Measurements from ENCODE around the gene TMA7.
"Not testable (repeated sequence)": the region's sequence is repeated elsewhere in the genome, so short reads cannot be mapped to it uniquely, and the experiment has no call there.

TMA7 gene

DNA sequence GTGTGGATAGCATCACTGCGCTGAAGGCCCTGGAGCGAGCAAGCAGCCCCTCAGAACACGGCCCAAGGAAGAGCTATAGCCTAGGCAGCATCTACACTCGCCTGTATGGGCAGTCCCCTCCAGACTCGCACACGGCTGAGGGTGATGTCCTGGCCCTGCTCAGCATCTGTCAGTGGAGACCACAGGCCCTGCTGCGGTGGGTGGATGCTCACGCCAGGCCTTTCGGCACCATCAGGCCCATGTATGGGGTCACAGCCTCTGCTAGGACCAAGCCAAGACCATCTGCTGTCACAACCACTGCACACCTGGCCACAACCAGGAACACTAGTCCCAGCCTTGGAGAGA, 27.0 kb downstream of the TMA7 start:
- no peak for DNase-seq (ENCODE audit: low read depth in 2 of 3, low spot score in 1 of 3)

DNA sequence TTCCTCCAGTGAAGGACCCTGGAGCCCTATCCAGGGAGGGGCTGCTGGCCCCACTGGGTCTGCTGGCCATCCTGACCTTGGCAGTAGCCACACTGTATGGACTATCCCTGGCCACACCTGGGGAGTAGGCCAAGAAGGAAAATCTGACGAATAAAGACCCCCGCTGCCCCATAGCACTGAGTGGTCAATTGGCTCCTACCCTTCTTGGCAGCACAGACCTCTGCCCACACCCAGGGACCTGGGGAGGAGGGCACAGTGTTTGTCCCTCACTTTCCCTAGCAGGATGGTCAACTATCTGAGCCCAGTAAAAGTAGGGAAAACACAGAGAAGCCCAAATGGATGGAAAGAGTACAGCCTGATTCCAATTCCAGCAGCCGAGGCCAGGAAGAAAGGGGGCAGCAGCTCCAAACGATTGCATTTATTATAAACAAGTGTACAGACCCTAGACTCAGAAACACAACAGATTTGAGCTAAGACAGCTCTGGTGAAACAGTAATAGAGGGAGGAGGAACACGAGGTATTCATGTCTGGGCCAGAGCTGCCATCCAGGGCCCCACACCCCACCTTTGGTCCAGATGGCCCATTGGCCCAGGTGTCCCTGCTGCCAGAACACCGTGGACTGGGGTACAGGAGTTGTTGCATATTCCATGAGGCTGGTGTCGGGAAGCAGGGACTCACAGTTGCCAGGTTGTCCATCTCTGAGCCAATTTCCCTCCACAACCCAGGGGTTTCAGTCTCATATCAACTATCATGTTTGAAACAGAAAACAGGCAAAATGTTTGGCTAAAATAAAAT, 27.6 kb downstream of the TMA7 start:
- DNase-seq (ENCODE audit: low read depth in 2 of 3, low spot score in 1 of 3): no peak

DNA sequence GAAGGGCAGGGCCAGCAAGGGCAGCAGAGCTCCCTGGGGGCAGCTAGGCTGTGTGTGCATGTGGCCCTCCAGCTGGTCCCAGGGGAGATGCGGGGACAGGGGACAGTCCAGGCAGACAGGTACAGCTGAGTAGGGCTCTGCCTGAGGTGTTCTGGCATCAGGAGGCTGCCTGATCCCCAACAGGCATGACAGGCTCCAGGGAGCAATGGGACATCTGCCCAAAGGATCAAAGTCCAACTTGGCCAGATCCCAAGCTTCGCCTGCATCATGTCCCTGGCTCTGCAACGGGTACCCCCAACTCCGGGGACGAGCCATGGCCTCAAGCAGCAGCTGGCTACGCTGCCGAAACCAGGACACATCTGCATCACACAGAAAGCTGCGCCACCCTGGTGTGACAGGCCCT, 28.3 kb downstream of the TMA7 start:
- no peak for DNase-seq (ENCODE audit: low read depth in 2 of 3, low spot score in 1 of 3)

DNA sequence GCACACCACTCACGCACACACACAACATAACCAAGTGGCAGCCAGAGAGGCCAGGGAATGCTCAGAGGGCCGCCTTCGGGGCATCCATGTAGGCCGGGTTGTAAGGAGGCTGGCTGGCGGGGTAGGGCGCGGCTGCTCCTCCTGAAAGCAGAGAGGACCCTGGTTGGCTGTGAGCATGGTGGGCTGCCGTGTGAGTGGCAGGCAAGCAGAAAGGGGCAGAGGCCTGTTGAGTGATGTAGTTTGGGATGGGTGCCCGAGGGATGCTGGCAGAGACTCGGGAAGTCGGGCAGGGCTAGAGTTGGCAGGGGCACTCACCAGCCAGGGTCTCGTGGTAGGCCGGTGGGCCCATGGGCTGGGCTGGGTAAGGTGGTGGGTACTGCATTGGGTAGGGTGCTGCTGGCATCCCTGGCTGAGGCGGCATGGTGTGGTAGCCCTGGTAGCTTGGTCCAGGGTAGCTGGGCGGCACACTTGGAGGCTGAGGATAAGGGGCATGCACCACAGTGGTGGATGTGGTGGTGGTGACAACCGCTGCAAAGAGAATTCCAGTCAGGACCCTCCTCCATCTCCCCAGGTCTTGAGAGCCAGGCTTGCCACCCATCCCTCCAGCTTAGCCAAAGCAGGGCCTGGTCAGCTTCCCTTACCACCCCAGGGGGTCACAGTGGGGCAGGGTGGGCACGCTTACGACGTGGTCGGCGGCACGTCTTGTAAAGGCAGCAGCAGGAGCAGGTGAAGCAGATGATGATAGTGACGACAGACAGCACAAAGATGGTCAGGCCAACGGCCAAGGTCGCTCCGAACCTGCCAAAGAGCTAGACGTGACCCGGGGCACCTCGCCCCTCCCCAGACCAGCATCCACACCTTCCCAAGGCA, 29.2 kb downstream of the TMA7 start:
- no peak for DNase-seq (ENCODE audit: low read depth in 2 of 3, low spot score in 1 of 3)

DNA sequence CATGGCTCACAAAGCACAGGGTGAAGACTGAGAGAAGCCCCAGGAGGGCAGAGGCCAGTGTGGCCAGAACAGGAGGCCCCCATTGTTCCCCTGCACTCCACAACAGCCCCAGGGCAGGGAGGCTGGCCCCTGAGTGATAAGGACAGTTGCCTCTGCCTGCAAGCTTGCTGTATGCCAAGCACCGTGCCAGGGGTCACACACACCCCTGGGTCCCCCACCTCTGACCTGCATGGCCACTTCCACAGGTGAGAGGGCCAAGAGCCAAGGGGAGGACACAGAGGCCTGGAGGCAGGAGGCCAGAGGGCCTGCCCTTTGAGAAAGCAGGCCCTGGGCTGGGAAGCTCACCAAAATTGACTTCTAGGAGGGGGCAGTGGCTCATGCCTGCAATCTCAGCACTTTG, 30.2 kb downstream of the TMA7 start:
- DNase-seq (ENCODE audit: low read depth in 2 of 3, low spot score in 1 of 3): no peak

DNA sequence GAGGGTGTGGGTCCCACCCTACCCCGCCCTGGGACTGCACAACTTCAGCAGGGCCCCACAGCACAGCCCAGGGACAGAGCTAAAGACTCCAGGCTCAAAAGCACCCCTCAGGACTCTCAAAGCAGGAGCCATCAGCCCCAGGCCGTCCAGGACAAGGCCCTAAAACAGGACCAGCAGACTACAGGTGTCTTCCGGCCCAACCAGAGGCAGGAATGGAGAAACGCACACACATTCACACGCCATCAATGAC, 32.5 kb downstream of the TMA7 start:
- no peak for DNase-seq (ENCODE audit: low read depth in 2 of 3, low spot score in 1 of 3)

DNA sequence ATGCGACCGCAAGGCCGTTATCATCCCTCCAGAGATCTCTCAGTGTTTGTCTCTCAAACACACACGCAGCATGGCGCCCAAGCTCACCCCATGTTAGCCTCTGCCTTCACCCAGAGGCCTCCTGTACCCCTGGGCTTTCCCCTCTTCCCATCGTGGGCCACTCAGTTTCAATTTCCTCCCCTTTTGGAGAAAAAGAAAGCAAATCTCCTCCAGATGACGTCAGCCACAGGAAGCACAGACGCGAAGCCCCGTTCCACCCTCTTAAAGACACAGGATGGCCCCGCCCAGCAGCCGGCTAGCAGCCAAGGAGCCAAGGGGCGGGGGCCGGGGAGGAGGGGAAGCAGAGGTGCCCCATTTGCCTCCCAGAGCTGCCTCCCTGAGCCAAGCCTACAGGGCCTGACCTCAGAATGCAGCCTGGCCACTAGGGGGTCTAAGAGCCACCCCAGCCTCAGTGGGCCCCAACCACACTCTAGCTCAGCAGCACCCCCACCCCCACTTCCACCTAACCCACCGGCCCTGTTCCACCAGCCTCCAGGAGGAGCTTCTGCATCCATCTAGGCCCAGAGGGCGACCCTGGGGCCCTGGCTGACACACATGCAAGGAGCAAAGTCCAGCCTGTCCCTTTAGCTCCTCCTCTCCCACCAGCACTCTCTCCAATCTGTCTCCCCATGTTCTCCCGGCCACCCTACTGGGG, 33.0 kb downstream of the TMA7 start:
- peak; percentile 90 to 95 (median 94) for DNase-seq (ENCODE audit: low read depth in 2 of 3, low spot score in 1 of 3)

DNA sequence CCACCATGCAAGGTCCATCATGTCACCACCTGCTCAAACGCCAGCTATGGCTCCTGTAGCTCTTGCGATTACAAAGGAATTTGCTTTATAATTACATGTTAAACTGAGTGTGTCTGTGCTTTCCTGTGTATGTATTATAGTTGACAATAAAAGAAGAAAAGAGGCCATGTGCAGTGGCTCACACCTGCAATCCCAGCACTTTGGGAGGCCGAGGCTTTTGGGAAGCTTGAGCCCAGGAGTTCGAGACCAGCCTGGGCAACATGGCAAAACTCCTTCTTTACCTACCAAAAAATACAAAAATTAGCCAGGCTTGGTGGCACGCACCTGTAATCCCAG, 33.5 kb downstream of the TMA7 start:
- DNase-seq (ENCODE audit: low read depth in 2 of 3, low spot score in 1 of 3): no peak

DNA sequence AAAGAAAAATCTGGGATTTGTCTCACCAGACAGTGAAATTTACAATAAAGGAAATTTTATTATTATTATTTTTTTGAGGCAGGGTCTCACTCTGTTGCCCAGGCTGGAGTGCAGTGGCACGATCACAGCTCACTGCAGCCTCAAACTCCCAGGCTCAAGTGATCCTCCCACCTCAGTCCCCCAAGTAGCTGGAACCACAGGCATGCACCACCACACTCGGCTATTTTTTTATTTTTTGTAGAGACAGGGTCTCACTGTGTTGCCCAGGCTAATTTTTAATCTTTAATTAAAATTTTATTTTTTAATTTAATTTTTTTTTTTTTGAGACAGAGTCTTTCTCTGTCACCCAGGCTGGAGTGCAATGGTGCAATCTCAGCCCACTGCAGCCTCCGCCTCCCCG, 34.0 kb downstream of the TMA7 start:
- DNase-seq (ENCODE audit: low read depth in 2 of 3, low spot score in 1 of 3): not testable (repeated sequence)

DNA sequence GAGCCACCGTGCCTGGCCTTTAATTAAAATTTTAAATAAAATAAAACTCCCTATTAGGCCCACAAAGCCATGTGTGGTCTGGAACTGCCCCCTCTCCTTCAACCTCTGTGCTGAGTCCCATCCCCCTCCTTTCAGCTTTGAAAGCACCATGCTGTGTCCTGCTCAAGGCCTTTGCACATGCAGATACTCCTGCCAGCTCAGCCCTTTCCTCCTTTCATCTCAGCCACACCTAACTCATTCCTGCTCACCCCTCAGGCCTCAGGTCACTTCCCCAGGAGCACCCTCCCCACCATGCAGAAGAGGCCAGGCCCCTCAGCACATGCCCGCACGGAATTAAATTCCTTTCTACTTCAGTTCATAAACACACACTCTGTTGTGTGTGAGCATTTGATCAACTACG, 34.6 kb downstream of the TMA7 start:
- no peak for DNase-seq (ENCODE audit: low read depth in 2 of 3, low spot score in 1 of 3)

DNA sequence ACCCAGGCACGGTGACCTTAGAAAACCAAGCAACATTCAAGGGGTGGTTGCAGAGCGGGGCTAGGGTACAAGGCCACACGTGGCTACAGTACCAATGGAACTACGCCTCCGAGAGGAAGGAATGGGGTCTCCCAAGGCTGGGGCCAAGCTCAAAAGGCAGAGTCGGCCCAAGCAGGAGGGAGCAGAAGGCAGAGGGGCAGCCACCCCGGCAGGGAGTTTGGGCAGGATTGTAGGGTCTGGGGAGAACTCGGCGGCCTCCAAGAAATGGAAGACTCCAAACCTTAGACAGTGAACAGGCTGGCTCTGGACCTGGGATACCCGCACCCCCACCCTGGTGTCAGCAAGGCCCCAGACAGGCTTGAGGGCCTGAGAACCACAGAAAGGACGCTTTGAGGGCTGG, 35.1 kb downstream of the TMA7 start:
- DNase-seq (ENCODE audit: low read depth in 2 of 3, low spot score in 1 of 3): no peak

DNA sequence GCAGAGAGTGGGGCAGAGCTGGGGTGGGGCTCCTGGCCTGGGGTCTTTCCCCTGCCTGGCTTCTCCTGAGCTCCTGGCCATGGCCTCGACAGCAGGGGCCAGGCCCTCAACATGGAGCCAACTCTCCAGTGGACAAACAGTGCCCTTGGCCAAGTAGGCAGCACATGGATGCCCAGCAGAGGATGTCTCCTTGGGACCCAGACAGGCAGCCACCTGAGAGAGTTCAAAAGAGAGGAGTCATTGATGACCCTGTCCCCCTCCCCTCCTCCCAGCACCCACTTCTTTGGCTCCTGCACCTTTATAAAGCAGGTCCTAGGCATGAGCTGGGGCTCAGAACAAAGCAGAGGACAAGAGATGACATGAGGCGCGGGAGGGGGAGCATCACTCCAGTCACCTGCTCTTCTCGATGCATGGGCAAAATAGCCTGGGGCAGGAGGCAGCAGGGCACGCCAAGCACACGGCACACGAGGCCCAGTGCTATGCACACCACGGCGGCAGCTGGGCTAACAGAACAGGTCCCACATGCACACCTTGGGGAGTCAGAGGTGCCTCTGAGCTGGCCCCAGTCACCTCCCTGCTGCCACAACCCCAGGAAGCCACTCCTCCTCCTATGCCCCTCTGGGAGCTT, 36.5 kb downstream of the TMA7 start:
- no peak for DNase-seq (ENCODE audit: low read depth in 2 of 3, low spot score in 1 of 3)

DNA sequence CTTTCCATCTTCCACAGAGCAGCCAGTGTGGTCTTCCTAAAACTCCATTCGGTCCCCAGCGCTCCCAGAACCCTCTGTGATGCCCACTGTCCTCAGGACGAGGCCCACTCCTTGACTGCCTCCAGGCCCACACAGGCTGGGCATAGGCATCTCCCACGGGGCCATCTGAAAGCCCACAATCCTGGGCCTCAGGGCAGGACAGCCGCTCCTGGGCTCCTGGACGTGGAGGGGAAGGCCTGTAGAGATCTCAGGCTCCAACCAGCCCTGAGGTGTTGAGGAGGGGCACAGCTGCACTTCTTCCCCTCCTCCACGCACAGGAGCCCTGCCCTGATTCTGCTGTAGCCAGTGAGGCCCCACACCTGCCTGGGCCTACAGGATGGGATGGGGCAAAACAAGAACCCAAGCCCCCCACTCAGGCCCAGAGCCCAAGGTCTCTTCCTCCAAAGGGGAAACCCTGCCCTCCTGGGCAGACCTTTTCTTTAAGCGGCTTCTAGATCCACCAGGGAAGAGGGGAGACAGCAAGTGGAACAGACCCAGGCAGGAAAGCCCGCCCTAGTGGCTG, 38.0 kb downstream of the TMA7 start:
- DNase-seq (ENCODE audit: low read depth in 2 of 3, low spot score in 1 of 3): no peak

DNA sequence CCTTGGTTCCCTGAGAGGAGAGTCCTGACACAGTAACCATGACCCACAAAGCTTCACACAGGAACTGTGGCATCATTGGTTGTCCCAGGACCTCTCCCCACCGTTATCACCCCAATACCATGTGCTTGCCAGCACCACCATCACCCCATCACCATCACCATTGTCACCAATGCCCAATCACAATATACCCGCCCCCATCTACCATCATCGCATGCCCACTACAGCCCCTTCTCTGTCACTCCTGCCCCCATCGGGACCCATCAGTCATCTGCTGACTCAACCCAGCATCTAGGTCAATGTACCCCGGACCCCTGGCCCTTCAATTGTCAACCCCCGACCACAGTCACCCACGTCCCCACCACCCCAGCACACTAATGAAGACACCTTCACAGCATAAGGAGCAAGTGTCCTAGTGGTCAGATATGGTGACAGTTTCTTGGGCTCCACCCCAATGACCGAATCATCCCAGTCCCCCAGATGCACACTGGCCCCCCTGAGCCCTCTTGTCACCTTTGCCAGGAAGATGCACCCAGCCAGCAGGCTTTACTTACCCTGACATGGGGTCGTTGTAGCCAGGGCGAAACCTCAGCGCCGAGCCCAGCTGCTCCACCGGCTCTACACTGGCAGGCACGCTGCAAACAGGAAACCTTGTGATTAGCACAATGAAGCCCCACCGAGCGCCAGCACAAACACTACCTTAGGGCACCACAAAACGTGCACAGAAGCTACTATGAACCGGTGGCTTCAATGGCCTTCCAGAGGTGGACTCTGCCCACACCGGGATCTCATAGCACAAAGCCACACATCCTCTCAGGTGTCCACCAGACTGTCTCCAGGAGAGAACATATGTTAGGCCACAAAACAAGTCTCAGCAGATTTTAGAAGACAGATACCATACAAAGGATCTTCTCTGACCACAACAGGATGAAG, 38.8 kb downstream of the TMA7 start:
- no peak for DNase-seq (ENCODE audit: low read depth in 2 of 3, low spot score in 1 of 3)

DNA sequence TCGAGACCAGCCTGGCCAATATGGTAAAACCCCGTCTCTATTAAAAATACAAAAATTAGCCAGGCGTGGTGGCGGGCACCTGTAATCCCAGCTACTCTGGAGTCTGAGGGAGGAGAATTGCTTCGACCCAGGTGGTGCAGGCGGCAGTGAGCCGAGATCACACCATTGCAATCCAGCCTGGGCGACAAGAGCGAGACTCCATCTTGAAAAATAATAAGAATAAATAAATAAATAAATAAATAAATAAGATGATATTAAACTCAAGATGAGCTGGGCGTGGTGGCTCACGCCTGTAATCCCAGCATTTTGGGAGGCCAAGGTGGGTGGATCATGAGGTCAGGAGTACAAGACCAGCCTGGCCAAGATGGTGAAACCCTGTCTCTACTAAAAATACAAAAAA, 40.8 kb downstream of the TMA7 start:
- not testable (repeated sequence) for DNase-seq (ENCODE audit: low read depth in 2 of 3, low spot score in 1 of 3)

DNA sequence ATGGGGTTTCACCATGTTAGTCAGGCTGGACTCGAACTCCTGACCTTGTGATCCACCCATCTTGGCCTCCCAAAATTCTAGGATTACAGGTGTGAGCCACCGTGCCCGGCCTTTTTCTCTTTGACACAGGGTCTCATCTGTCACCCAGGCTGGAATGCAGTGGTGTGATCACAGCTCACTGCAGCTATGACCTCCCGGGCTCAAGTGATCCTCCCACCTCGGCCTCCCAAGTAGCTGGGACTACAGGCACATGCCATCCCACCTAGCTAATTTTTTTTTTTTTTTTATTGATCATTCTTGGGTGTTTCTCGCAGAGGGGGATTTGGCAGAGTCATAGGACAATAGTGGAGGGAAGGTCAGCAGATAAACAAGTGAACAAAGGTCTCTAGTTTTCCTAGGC, 42.8 kb downstream of the TMA7 start:
- DNase-seq (ENCODE audit: low read depth in 2 of 3, low spot score in 1 of 3): not testable (repeated sequence)

DNA sequence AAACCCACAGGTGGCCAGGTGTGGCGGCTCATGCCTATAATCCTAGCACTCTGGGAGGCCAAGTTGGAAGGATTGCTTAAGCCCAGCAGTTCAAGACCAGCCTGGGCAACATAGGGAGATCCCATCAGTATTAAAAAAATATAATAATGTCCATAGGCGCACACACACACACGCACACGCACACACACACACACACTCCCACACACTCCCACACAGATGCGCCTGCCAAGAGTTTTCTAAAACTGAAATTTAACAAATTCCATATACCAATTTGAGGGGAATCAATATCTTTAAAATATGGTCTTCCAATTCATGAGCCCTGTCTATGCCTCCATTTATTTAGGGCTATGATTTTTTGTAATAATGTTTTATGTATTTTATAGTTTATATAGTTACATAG, 46.9 kb downstream of the TMA7 start:
- DNase-seq (ENCODE audit: low read depth in 2 of 3, low spot score in 1 of 3): no peak

DNA sequence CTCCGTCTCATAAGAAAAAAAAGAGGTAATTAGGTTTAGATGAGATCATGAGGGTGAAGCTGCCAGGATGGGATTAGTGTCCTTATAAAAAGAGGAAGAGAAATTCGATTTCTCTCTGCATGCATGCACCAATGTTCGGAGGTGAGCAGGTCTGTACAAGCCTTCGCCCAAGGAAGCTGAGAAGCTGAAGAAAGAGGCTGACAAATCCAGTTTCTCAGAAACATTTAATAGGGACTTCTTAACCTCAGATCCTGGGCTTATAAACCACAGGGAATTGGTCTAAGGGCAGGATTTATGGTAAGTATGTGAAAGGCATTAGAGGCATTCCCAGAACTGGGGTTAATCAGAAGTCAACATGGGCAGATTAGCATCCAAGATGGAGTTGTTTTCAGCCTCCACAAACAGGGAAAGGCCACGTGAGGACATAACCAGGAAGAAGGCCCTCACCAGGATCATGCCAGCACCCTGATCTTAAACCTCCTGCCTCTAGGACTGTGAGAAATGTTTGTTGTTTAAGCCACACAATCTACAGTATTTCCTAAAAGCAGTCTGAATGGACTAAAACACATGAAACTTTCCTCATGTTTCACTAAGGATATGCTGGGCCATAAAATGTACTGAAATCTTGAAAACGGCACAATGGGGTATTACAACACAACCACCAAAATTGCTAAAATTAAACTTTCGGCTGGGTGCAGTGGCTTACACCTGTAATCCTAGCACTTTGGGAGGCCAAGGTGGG, 52.6 kb downstream of the TMA7 start:
- no peak for DNase-seq (ENCODE audit: low read depth in 2 of 3, low spot score in 1 of 3)

DNA sequence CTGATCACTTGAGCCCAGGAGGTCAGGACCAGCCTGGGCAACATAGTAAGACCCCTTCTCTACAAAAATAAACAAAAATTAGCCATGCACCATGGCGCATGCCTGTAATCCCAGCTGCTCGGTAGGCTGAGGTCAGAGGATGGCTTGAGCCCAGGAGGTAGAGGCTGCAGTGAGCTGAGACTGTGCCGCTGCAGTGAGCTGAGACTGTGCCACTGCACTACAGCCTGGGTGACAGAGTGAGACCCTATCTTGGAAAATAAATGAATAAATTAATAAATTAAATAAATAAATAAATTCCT, 53.1 kb downstream of the TMA7 start:
- no peak for DNase-seq (ENCODE audit: low read depth in 2 of 3, low spot score in 1 of 3)
